Hepatocyte (in vitro differentiated cells): ENCODE measurements around the gene RTP3. TPM values are rescaled to one million over a fixed set of nuclear protein-coding genes. Genes with fewer than 3 reads are reported as not detected.

Source experiments
- DNase-seq: peaks from one replicate; pipeline ENCODE4 v3.0.0-alpha.2; 2016; ENCODE audit warnings: low spot score
- H2AFZ ChIP-seq: fragments of 200-600 bp; sonication (generic); 2 replicates; pipeline ENCODE4 v1.6.0; 2016; ENCODE audit warnings: antibody characterized with exemption, mild to moderate bottlenecking
- H3K27ac ChIP-seq: fragments of 200-600 bp; sonication (generic); 2 replicates; pipeline ENCODE4 v1.5.1; 2016; ENCODE audit warnings: mild to moderate bottlenecking
- H3K27me3 ChIP-seq: fragments of 200-600 bp; sonication (generic); 2 replicates; pipeline ENCODE4 v1.6.1; 2016
- H3K36me3 ChIP-seq: fragments of 200-600 bp; sonication (generic); replicated peaks from 2 replicates; pipeline ENCODE4 v1.5.1; 2016; ENCODE audit warnings: low read depth; ENCODE audit not compliant: insufficient read depth
- H3K4me1 ChIP-seq: fragments of 200-600 bp; sonication (generic); 2 replicates; pipeline ENCODE4 v1.5.1; 2016; ENCODE audit warnings: mild to moderate bottlenecking, moderate library complexity; ENCODE audit not compliant: insufficient read depth
- H3K4me2 ChIP-seq: fragments of 200-600 bp; sonication (generic); 2 replicates; pipeline ENCODE4 v1.6.0; 2016
- H3K4me3 ChIP-seq: fragments of 200-600 bp; sonication (generic); 2 replicates; pipeline ENCODE4 v1.5.1; 2016; ENCODE audit warnings: mild to moderate bottlenecking
- H3K79me2 ChIP-seq: fragments of 200-600 bp; sonication (generic); 2 replicates; pipeline ENCODE4 v1.6.0; 2017; ENCODE audit warnings: mild to moderate bottlenecking
- H3K9me2 ChIP-seq: fragments of 200-600 bp; sonication (generic); replicated peaks from 2 replicates; pipeline ENCODE4 v1.6.0; 2017; ENCODE audit warnings: mild to moderate bottlenecking; ENCODE audit not compliant: insufficient read depth
- H3K9me3 ChIP-seq: fragments of 200-600 bp; sonication (generic); 2 replicates; pipeline ENCODE4 v1.5.1; 2016; ENCODE audit warnings: low read depth, mild to moderate bottlenecking
- H4K20me1 ChIP-seq: fragments of 200-600 bp; sonication (generic); 2 replicates; pipeline ENCODE4 v1.6.0; 2016; ENCODE audit warnings: mild to moderate bottlenecking; ENCODE audit not compliant: insufficient read depth, poor library complexity, severe bottlenecking
- EZH2 ChIP-seq: fragments of 200-600 bp; sonication (generic); IDR thresholded peaks from 2 replicates; pipeline ENCODE4 v1.6.1; 2016; ENCODE audit warnings: antibody characterized with exemption, mild to moderate bottlenecking, borderline replicate concordance
- EZH2phosphoT487 ChIP-seq: fragments of 200-600 bp; sonication (generic); IDR thresholded peaks from one replicate; pipeline ENCODE4 v1.6.1; 2018; ENCODE audit warnings: antibody characterized with exemption, mild to moderate bottlenecking, low read depth, moderate library complexity; ENCODE audit not compliant: unreplicated experiment, severe bottlenecking
- WGBS: methylation state at CpG from one replicate; pipeline ENCODE4 v1.1.6; 2016; ENCODE audit warnings: low lambda C conversion rate; ENCODE audit errors: missing lambda C conversion rate; 5-methylcytosine and 5-hydroxymethylcytosine counted together
- polyA plus RNA-seq: library from polyadenylated mRNA; unstranded; fragments of >200 nt; fragmentation: Nextera tagmentation; extraction: Ambion mirVana; gene quantifications from 2 replicates; pipeline ENCODE4 v1.2.1, GENCODE V29; 2016
- total RNA-seq: library from RNA; depleted of rRNA; stranded (reverse); fragments of >200 nt; gene quantifications from 2 replicates; pipeline ENCODE4 v1.2.3, GENCODE V29; 2014
- TF ChIP-seq, protein P1 (sequence below): fragments of 200-600 bp; sonication (generic); IDR thresholded peaks from 2 replicates; pipeline ENCODE4 v1.5.1; 2016; ENCODE audit warnings: antibody characterized with exemption, mild to moderate bottlenecking; ENCODE audit not compliant: poor library complexity

Gene RTP3
- total and polyA plus RNA-seq, 2 experiments from 2014 or later, result 1.8 to 2.0 TPM

DNA sequence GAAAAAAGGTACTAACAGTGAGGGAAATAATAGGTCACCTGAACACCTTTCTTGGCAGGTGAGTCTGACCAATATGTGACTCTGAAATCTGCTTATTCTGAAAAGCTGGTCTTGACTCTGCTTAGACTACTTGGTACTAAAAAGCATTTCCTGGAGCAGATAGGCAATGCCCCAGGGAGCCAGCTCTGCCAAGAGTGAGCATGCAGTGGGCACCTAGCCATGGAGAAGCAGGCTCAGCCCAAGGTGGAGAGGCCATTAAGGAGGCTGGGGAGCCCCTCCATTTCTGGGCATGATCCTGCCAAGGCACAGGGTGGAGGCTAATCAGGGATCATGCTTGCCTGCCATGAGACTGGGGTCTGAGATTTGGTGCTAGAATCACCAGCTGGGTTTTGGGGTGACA, 31.5 kb upstream of the RTP3 start:
- no peaks in the 10 kb centered on the region for H3K9me2 ChIP-seq
- peaks cover 6% of the 10 kb centered on the region for H3K27me3 ChIP-seq
- no peak for TF ChIP-seq EZH2
- TF ChIP-seq, protein P1, sequence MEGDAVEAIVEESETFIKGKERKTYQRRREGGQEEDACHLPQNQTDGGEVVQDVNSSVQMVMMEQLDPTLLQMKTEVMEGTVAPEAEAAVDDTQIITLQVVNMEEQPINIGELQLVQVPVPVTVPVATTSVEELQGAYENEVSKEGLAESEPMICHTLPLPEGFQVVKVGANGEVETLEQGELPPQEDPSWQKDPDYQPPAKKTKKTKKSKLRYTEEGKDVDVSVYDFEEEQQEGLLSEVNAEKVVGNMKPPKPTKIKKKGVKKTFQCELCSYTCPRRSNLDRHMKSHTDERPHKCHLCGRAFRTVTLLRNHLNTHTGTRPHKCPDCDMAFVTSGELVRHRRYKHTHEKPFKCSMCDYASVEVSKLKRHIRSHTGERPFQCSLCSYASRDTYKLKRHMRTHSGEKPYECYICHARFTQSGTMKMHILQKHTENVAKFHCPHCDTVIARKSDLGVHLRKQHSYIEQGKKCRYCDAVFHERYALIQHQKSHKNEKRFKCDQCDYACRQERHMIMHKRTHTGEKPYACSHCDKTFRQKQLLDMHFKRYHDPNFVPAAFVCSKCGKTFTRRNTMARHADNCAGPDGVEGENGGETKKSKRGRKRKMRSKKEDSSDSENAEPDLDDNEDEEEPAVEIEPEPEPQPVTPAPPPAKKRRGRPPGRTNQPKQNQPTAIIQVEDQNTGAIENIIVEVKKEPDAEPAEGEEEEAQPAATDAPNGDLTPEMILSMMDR, result no peak
- TF ChIP-seq EZH2phosphoT487, result no peak
- H3K36me3 ChIP-seq, result no peaks in the 10 kb centered on the region
- no peak overlapping the region for H3K4me2 ChIP-seq
- H3K27ac ChIP-seq, result no peak overlapping the region
- no peaks in the 10 kb centered on the region for H3K79me2 ChIP-seq
- no peaks in the 10 kb centered on the region for H3K9me3 ChIP-seq
- H4K20me1 ChIP-seq, result no peaks in the 10 kb centered on the region
- H3K4me3 ChIP-seq, result no peak overlapping the region
- no peak overlapping the region for H2AFZ ChIP-seq
- no peaks in the 10 kb centered on the region for H3K4me1 ChIP-seq
- DNase-seq, result no peak

DNA sequence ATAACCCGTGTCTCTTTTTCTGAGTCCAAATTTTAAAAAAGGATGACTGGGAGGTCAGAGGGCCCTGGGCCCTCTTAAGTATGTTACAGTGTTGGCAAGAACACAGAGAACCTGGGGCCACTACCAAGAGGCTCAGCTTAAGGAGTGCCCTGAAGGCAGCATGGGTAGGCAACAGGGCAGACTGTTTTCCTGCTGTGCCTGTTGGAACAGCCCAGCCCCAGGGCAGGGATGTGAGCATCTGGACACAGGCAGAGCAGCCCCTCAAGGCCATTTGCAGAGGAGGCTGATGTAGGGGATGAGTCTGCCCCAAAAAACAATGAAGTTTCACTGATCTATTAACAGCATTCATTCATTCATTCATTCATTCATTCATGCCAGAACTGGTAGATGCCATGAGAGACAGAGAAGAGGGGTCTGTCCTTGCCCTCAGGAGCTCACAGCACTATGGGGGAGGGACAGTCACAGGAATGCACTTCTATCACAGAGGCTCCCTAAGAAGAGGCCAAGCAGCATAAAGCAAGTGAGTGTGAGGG, 30.8 kb upstream of the RTP3 start:
- Histone ChIP-seq H3K79me2 (no peaks in the 10 kb centered on the region), H3K4me2 (no peak overlapping the region), H3K27me3 (peaks cover 6% of the 10 kb centered on the region), H4K20me1 (no peaks in the 10 kb centered on the region), H3K4me1 (no peaks in the 10 kb centered on the region), H3K9me3 (no peaks in the 10 kb centered on the region), H3K9me2 (no peaks in the 10 kb centered on the region), H3K36me3 (no peaks in the 10 kb centered on the region), H3K4me3 (no peak overlapping the region), H2AFZ (no peak overlapping the region), H3K27ac (no peak overlapping the region)
- no peak for DNase-seq
- TF ChIP-seq EZH2phosphoT487, result no peak
- no peak for TF ChIP-seq EZH2
- TF ChIP-seq, protein P1, result no peak
- WGBS, result 92% methylated on average over 1 of the region's 1 CpG

DNA sequence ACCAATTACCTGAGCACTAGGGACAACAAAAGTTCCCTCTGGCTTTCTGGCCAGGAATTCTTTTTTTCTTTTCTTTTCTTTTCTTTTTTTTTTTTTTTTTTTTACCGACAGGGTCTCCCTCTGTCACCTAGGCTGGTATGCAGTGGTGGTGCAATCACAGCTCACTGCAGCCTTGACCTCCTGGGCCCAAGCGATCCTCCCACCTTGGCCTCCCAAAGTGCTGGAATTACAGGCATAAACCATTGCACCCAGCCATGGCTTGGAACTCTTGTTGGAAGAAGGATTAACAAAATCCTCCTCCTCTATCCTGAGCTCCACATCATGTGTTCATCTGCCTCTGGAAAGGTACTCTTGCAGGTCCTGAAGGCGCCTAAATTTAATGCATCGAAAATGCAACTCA, 30.2 kb upstream of the RTP3 start:
- no peak for DNase-seq
- Histone ChIP-seq H3K27ac (no peak overlapping the region), H3K4me2 (no peak overlapping the region), H3K79me2 (no peaks in the 10 kb centered on the region), H3K9me3 (no peaks in the 10 kb centered on the region), H4K20me1 (no peaks in the 10 kb centered on the region), H3K36me3 (no peaks in the 10 kb centered on the region), H2AFZ (no peak overlapping the region), H3K27me3 (peaks cover 6% of the 10 kb centered on the region), H3K4me1 (no peaks in the 10 kb centered on the region), H3K4me3 (no peak overlapping the region), H3K9me2 (no peaks in the 10 kb centered on the region)
- TF ChIP-seq, protein P1, result no peak
- TF ChIP-seq EZH2phosphoT487, result no peak
- TF ChIP-seq EZH2, result no peak
- 98% methylated on average over 3 of the region's 4 CpGs for WGBS
